IMR-90 (cell line): ENCODE results near the gene B3GALNT1. TPM values are rescaled to one million over a fixed set of nuclear protein-coding genes. Genes with fewer than 3 reads are reported as not detected.

ENCODE experiments used
- ATAC-seq: fragments of 200-7000 bp; cut with Tn5 transposase; 2 replicates; pipeline ENCODE4 v1.9.1; 2020; ENCODE audit warnings: low read depth, mild to moderate bottlenecking, moderate library complexity
- BruUV-seq: library from RNA; stranded (reverse); fragments of 400-500 nt; replicated peaks from 2 replicates; lab custom pipeline; 2021; lab: Mats Ljungman, UMichigan
- CTCF ChIA-PET: fragments of 300-600 bp; formaldehyde crosslinking; extraction: SDS; loops from one replicate; lab custom pipeline; 2021; ENCODE audit warnings: antibody characterized with exemption; lab: Yijun Ruan, JAX
- POLR2A ChIA-PET: fragments of 300-600 bp; sonication (Branson Sonifier 250); formaldehyde crosslinking; loops from one replicate; lab custom pipeline; 2022; ENCODE audit warnings: antibody characterized with exemption; ENCODE audit not compliant: unreplicated experiment; lab: Charles Lee
- DNase-seq: peaks from one replicate; pipeline ENCODE4 v3.0.0; 2013
- H2AFZ ChIP-seq: replicated peaks from 2 replicates; pipeline ENCODE3; 2013; ENCODE audit warnings: low read length, mild to moderate bottlenecking; ENCODE audit not compliant: poor library complexity
- H2AK5ac ChIP-seq: 2 replicates; pipeline ENCODE4 v1.6.1; 2013; ENCODE audit warnings: low read depth, low read length, inconsistent platforms
- H2AK9ac ChIP-seq: replicated peaks from 2 replicates; pipeline ENCODE3; 2013; ENCODE audit warnings: mild to moderate bottlenecking, low read depth, low read length, moderate library complexity; ENCODE audit not compliant: poor library complexity
- H2BK120ac ChIP-seq: 2 replicates; pipeline ENCODE4 v1.6.1; 2013; ENCODE audit warnings: low read depth, low read length, inconsistent platforms
- H2BK15ac ChIP-seq: 3 replicates; pipeline ENCODE4 v1.6.1; 2013; ENCODE audit warnings: low read depth, low read length, inconsistent platforms
- H2BK20ac ChIP-seq: 2 replicates; pipeline ENCODE4 v1.6.1; 2013; ENCODE audit warnings: low read depth, mild to moderate bottlenecking, inconsistent platforms, low read length, moderate library complexity
- H2BK5ac ChIP-seq: 2 replicates; pipeline ENCODE4 v1.6.1; 2013; ENCODE audit warnings: mild to moderate bottlenecking, low read depth, low read length, inconsistent platforms; ENCODE audit not compliant: poor library complexity, severe bottlenecking
- H3K14ac ChIP-seq: replicated peaks from 2 replicates; pipeline ENCODE4 v1.6.1; 2013; ENCODE audit warnings: low read depth, low read length, inconsistent platforms
- H3K18ac ChIP-seq: 2 replicates; pipeline ENCODE4 v1.6.1; 2013; ENCODE audit warnings: low read depth, low read length, control low read depth
- H3K23ac ChIP-seq: 2 replicates; pipeline ENCODE4 v1.6.1; 2013; ENCODE audit warnings: low read depth, low read length, inconsistent platforms
- H3K27ac ChIP-seq: 2 replicates; pipeline ENCODE4 v1.5.1; 2013; ENCODE audit warnings: mild to moderate bottlenecking, control low read depth, low read length; ENCODE audit not compliant: insufficient read depth
- H3K27me3 ChIP-seq: 2 replicates; pipeline ENCODE4 v1.6.1; 2013; ENCODE audit warnings: low read length; ENCODE audit not compliant: control insufficient read depth, insufficient read depth
- H3K36me3 ChIP-seq: 2 replicates; pipeline ENCODE4 v1.6.1; 2013; ENCODE audit warnings: low read length, mixed read lengths; ENCODE audit not compliant: control insufficient read depth, insufficient read depth
- H3K4ac ChIP-seq: 2 replicates; pipeline ENCODE4 v1.6.1; 2013; ENCODE audit warnings: low read depth, low read length, inconsistent platforms
- H3K4me1 ChIP-seq: 2 replicates; pipeline ENCODE4 v1.6.1; 2013; ENCODE audit warnings: low read length, mixed read lengths; ENCODE audit not compliant: control insufficient read depth, insufficient read depth
- H3K4me2 ChIP-seq: 2 replicates; pipeline ENCODE4 v1.6.1; 2013; ENCODE audit warnings: low read depth, mild to moderate bottlenecking, control low read depth, low read length, moderate library complexity
- H3K4me3 ChIP-seq: 2 replicates; pipeline ENCODE4 v1.5.1; 2013; ENCODE audit warnings: low read depth, mild to moderate bottlenecking, control low read depth, low read length, moderate library complexity; ENCODE audit not compliant: insufficient read depth
- H3K56ac ChIP-seq: 2 replicates; pipeline ENCODE4 v1.6.1; 2013; ENCODE audit warnings: low read length, inconsistent platforms; ENCODE audit not compliant: insufficient read depth; ENCODE audit errors: extremely low read depth
- H3K79me1 ChIP-seq, 2 experiments: 2 replicates each; pipeline ENCODE4 v1.6.1; 2013; ENCODE audit warnings: low read length in 2 of 2, inconsistent platforms in 1 of 2, low read depth in 1 of 2
- H3K9ac ChIP-seq: 2 replicates; pipeline ENCODE4 v1.6.1; 2013; ENCODE audit warnings: low read depth, low read length, control low read depth
- H3K9me1 ChIP-seq: 2 replicates; pipeline ENCODE4 v1.6.1; 2013; ENCODE audit warnings: low read length, inconsistent platforms; ENCODE audit not compliant: insufficient read depth
- H3K9me3 ChIP-seq: 2 replicates; pipeline ENCODE4 v1.6.1; 2013; ENCODE audit warnings: low read length; ENCODE audit not compliant: control insufficient read depth, insufficient read depth
- H4K20me1 ChIP-seq: 2 replicates; pipeline ENCODE4 v1.6.1; 2013; ENCODE audit warnings: low read length, inconsistent platforms; ENCODE audit not compliant: insufficient read depth
- H4K5ac ChIP-seq: 2 replicates; pipeline ENCODE4 v1.6.1; 2013; ENCODE audit warnings: mild to moderate bottlenecking, low read depth, low read length, control low read depth
- H4K8ac ChIP-seq, 2 experiments: 2 replicates each; pipeline ENCODE4 v1.6.1; 2013; ENCODE audit warnings: low read depth in 2 of 2, low read length in 2 of 2, control low read depth in 1 of 2, inconsistent platforms in 1 of 2
- H4K91ac ChIP-seq: 2 replicates; pipeline ENCODE4 v1.6.1; 2013; ENCODE audit warnings: low read depth, low read length, inconsistent platforms; ENCODE audit not compliant: insufficient read depth
- BHLHE40 ChIP-seq: fragments of 150-350 bp; IDR thresholded peaks from 2 replicates; pipeline ENCODE4 v1.6.1; 2016; ENCODE audit warnings: mild to moderate bottlenecking, low read depth, low read length
- FOS ChIP-seq: fragments of 150-350 bp; IDR thresholded peaks from 2 replicates; pipeline ENCODE4 v1.6.1; 2016; ENCODE audit warnings: low read depth, low read length
- MAFK ChIP-seq: IDR thresholded peaks from 2 replicates; pipeline ENCODE4 v1.6.1; 2012; ENCODE audit warnings: low read depth, low read length, improper control_type of control experiment
- MAZ ChIP-seq: IDR thresholded peaks from 2 replicates; pipeline ENCODE4 v1.6.1; 2012; ENCODE audit warnings: low read depth, mild to moderate bottlenecking, low read length, improper control_type of control experiment, moderate library complexity, borderline replicate concordance
- NFE2L2 ChIP-seq: fragments of 150-350 bp; IDR thresholded peaks from 2 replicates; pipeline ENCODE4 v1.6.1; 2016; ENCODE audit warnings: low read depth, mild to moderate bottlenecking, low read length
- POLR2A ChIP-seq: IDR thresholded peaks from 2 replicates; pipeline ENCODE4 v1.6.1; 2012; ENCODE audit warnings: mild to moderate bottlenecking, low read depth, low read length
- RAD21 ChIP-seq: IDR thresholded peaks from 2 replicates; pipeline ENCODE4 v1.6.1; 2012; ENCODE audit warnings: low read length, improper control_type of control experiment
- RCOR1 ChIP-seq: IDR thresholded peaks from 2 replicates; pipeline ENCODE4 v1.6.1; 2012; ENCODE audit warnings: mild to moderate bottlenecking, low read length, improper control_type of control experiment; ENCODE audit not compliant: insufficient replicate concordance
- RFX5 ChIP-seq: IDR thresholded peaks from 2 replicates; pipeline ENCODE4 v1.8.0; 2012; ENCODE audit warnings: low read depth, mild to moderate bottlenecking, low read length, moderate library complexity
- WGBS, 2 experiments: methylation state at CpG; one replicate each; pipeline versions ENCODE4 v1.1.5 to v1.1.7; 2013; ENCODE audit warnings: missing lambda C conversion rate in 2 of 2; ENCODE audit not compliant: insufficient read length in 1 of 2; ENCODE audit errors: extremely low coverage in 2 of 2; 5-methylcytosine and 5-hydroxymethylcytosine counted together
- dilution Hi-C: fragments of 300-500 bp; cut with HindIII; formaldehyde crosslinking; loops from one replicate; pipeline ENCODE4 v1.14.3; 2018; ENCODE audit warnings: low sequenced_read_pairs; ENCODE audit not compliant: unreplicated experiment
- in situ Hi-C: fragments of 300-500 bp; cut with MboI; formaldehyde crosslinking; loops from 3 replicates; pipeline ENCODE4 v1.14.3; 2019; ENCODE audit warnings: low sequenced_read_pairs, inconsistent platforms, mixed read lengths
- intact Hi-C: fragments of 100-400 bp; cut with micrococcal nuclease; formaldehyde crosslinking; loops from 2 replicates; pipeline ENCODE4 v1.10.0; 2022
- polyA plus RNA-seq, 3 experiments: library from polyadenylated mRNA; depleted of rRNA; stranded (reverse); fragments of >200 nt; gene quantifications; 2 replicates each; pipeline ENCODE4 v1.2.3, GENCODE V29; 2012; ENCODE audit warnings: low replicate concordance in 1 of 3
- total RNA-seq: library from RNA; depleted of rRNA; stranded (reverse); fragments of >200 nt; gene quantifications from 2 replicates; pipeline ENCODE4 v1.2.3, GENCODE V29; 2012
- TF ChIP-seq, protein P1 (sequence below): conservative IDR thresholded peaks from 2 replicates; pipeline ENCODE4 v1.5.1; 2012; ENCODE audit warnings: mild to moderate bottlenecking, low read depth, low read length, improper control_type of control experiment

Gene B3GALNT1
- total and polyA plus RNA-seq, 2 of the 4 experiments (the other 2 are of a cell fraction), result 5.6 to 8.2 TPM

DNA sequence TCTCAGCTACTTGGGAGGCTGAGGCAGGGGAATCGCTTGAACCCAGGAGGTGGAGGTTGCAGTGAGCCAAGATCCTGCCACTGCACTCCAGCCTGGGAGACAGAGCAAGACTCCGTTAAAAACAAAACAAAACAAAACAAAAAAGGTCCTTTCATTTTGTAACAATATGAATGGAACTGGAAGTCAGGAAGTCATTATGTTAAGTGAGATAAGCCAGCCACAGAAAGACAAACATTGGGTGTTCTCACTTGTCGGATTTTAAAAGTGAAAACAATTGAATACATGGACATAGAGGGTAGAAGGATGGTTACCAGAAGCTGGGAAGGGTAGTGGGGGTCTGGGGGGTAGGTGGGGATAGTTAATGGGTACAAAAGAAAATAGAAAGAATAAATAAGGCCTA lies 12.5 kb upstream of the B3GALNT1 start:
- Histone ChIP-seq H2BK15ac (no peak overlapping the region), H3K23ac (no peak overlapping the region), H2BK5ac (no peak overlapping the region), H2BK20ac (no peak overlapping the region), H3K27me3 (no peaks in the 10 kb centered on the region), H4K5ac (no peak overlapping the region), H4K8ac (no peak overlapping the region), H3K4me3 (no peak overlapping the region), H3K9me3 (no peaks in the 10 kb centered on the region; the same call in 1 of the 2 replicates), H4K91ac (no peak overlapping the region), H2AK9ac (no peak overlapping the region), H2AFZ (no peak overlapping the region), H2AK5ac (no peak overlapping the region), H3K18ac (no peak overlapping the region), H2BK120ac (no peak overlapping the region), H3K14ac (no peak overlapping the region), H3K79me1 (no peaks in the 10 kb centered on the region), H3K56ac (no peak overlapping the region), H3K9ac (no peak overlapping the region), H3K4me2 (no peak overlapping the region), H4K20me1 (no peaks in the 10 kb centered on the region), H3K4ac (no peak overlapping the region), H3K36me3 (no peaks in the 10 kb centered on the region), H3K4me1 (no peaks in the 10 kb centered on the region), H3K9me1 (no peaks in the 10 kb centered on the region), H3K27ac (no peak overlapping the region)
- dilution Hi-C loops (no loop called here), in situ Hi-C loops (no loop called here), intact Hi-C loops (no loop called here)
- TF ChIP-seq BHLHE40 (no peak), MAFK (no peak), NFE2L2 (no peak), MAZ (no peak), RFX5 (no peak), RCOR1 (no peak), POLR2A (no peak), FOS (no peak), RAD21 (no peak)
- TF ChIP-seq, protein P1, sequence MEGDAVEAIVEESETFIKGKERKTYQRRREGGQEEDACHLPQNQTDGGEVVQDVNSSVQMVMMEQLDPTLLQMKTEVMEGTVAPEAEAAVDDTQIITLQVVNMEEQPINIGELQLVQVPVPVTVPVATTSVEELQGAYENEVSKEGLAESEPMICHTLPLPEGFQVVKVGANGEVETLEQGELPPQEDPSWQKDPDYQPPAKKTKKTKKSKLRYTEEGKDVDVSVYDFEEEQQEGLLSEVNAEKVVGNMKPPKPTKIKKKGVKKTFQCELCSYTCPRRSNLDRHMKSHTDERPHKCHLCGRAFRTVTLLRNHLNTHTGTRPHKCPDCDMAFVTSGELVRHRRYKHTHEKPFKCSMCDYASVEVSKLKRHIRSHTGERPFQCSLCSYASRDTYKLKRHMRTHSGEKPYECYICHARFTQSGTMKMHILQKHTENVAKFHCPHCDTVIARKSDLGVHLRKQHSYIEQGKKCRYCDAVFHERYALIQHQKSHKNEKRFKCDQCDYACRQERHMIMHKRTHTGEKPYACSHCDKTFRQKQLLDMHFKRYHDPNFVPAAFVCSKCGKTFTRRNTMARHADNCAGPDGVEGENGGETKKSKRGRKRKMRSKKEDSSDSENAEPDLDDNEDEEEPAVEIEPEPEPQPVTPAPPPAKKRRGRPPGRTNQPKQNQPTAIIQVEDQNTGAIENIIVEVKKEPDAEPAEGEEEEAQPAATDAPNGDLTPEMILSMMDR, result no peak
- ATAC-seq (no peak), DNase-seq (no peak)
- BruUV-seq, result no TSS peak
- ChIA-PET CTCF (no interaction called here), POLR2A (no interaction called here)
- 80% methylated on average over 1 of the region's 3 CpGs; no CpG with 5 or more reads in 1 of the 2 experiments for WGBS, 2 experiments
